Ishikawa (cell line): ENCODE results near the gene ACACA.

Source experiments
- CREB1 ChIP-seq: IDR thresholded peaks from 2 replicates; pipeline ENCODE4 v1.6.1; 2012; ENCODE audit warnings: low read depth
- EGR1 ChIP-seq: IDR thresholded peaks from 2 replicates; pipeline ENCODE4 v1.6.1; 2012
- EP300 ChIP-seq: IDR thresholded peaks from 2 replicates; pipeline ENCODE4 v1.6.1; 2012; ENCODE audit warnings: borderline replicate concordance
- FOXM1 ChIP-seq: IDR thresholded peaks from 2 replicates; pipeline ENCODE4 v1.6.1; 2012; ENCODE audit warnings: low read depth, borderline replicate concordance
- MAX ChIP-seq: IDR thresholded peaks from 2 replicates; pipeline ENCODE4 v1.6.1; 2012
- NFIC ChIP-seq: IDR thresholded peaks from 2 replicates; pipeline ENCODE4 v1.6.1; 2012
- RAD21 ChIP-seq: IDR thresholded peaks from 2 replicates; pipeline ENCODE4 v1.6.1; 2012; ENCODE audit warnings: low read depth
- REST ChIP-seq: IDR thresholded peaks from 2 replicates; pipeline ENCODE4 v1.6.1; 2012; ENCODE audit warnings: low read depth, mild to moderate bottlenecking
- TAF1 ChIP-seq: IDR thresholded peaks from 2 replicates; pipeline ENCODE4 v1.6.1; 2012; ENCODE audit warnings: low read depth, mild to moderate bottlenecking
- TCF12 ChIP-seq: IDR thresholded peaks from 2 replicates; pipeline ENCODE4 v1.6.1; 2012; ENCODE audit warnings: low read depth
- TEAD4 ChIP-seq: IDR thresholded peaks from 2 replicates; pipeline ENCODE4 v1.6.1; 2012
- YY1 ChIP-seq: IDR thresholded peaks from 2 replicates; pipeline ENCODE4 v1.6.1; 2012; ENCODE audit warnings: low read depth
- ZBTB7A ChIP-seq: IDR thresholded peaks from 2 replicates; pipeline ENCODE4 v1.6.1; 2012; ENCODE audit warnings: low read depth

GRCh38 chr17:37368577-37368976, 38.1 kb downstream of the ACACA start:
- TF ChIP-seq TAF1 (no peak), EP300 (no peak), ZBTB7A (no peak), CREB1 (no peak), YY1 (no peak), RAD21 (no peak), FOXM1 (no peak), MAX (no peak), NFIC (no peak), REST (no peak), TEAD4 (no peak), TCF12 (no peak), EGR1 (no peak)
